ENCODE measurements around the gene GALNT17.

GALNT17 gene

DNA sequence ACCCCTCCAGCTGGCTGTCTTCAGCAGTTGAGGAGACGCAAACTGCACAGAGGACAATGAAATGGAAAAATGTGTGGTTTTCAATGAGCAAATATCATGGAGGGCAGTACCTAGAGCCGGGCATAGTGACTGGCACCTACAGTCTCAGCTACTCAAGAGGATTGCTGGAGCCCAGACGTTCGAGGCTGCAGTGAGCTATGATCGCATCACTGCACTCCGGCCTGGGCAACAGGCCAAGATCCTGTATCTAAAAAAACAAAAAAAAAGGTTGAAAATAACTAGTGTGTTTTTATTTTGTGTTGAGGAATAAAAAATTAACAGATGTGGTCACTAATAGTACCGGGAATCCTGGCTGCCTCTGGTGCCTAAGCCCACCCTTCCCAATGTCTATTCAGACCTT lies 345.5 kb downstream of the GALNT17 start (continued):
- TF ChIP-seq, protein P1, sequence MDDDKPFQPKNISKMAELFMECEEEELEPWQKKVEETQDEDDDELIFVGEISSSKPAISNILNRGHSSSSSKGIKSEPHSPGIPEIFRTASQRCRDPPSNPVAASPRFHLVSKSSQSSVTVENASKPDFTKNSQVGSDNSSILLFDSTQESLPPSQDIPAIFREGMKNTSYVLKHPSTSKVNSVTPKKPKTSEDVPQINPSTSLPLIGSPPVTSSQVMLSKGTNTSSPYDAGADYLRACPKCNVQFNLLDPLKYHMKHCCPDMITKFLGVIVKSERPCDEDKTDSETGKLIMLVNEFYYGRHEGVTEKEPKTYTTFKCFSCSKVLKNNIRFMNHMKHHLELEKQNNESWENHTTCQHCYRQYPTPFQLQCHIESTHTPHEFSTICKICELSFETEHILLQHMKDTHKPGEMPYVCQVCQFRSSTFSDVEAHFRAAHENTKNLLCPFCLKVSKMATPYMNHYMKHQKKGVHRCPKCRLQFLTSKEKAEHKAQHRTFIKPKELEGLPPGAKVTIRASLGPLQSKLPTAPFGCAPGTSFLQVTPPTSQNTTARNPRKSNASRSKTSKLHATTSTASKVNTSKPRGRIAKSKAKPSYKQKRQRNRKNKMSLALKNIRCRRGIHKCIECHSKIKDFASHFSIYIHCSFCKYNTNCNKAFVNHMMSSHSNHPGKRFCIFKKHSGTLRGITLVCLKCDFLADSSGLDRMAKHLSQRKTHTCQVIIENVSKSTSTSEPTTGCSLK (tag by site-specific recombination; IDR thresholded peaks at IDR 0.05): no peak
- TF ChIP-seq HOXA7 (CRISPR knock-in tag; IDR thresholded peaks at IDR 0.05; ENCODE audit: borderline replicate concordance) (no peak), KLF8 (tag by site-specific recombination; IDR thresholded peaks at IDR 0.05) (no peak), SP2 (tag by site-specific recombination; IDR thresholded peaks at IDR 0.05) (no peak)

DNA sequence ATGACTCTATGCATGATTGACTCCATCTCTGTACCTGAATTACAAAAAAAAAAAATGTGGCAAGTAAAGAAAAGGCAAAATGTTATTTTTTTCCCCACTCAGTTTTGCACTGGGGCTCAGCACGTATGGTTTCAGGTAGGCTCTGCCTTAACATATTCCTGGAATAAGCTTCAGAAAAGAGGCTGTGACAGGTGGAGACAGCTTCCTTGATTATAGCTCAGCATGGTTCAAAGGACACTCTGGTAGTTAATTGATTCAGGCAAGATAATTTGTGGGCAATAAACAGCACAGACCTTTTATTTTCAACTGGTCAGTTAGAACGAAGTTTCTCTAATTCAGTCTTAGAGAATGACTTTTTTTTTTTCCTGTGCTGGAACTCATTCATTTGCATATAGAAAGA lies 347.3 kb downstream of the GALNT17 start:
- H3K4me1 ChIP-seq (ENCODE audit: control insufficient read depth, insufficient read depth, low read length): no peaks in the 10 kb centered on the region
- no peaks in the 10 kb centered on the region for H3K9me3 ChIP-seq (ENCODE audit: control insufficient read depth, insufficient read depth, low read depth, low read length)
- no peak overlapping the region for H3K4me3 ChIP-seq (ENCODE audit: low read depth, low read length)
- TF ChIP-seq ZNF169 (tag by site-specific recombination; IDR thresholded peaks at IDR 0.05) (no peak), KLF16 (tag by site-specific recombination; IDR thresholded peaks at IDR 0.05) (no peak), ZNF670 (tag by site-specific recombination; IDR thresholded peaks at IDR 0.05; ENCODE audit: low read depth) (no peak), ZNF19 (tag by site-specific recombination; IDR thresholded peaks at IDR 0.05; ENCODE audit: low read depth) (no peak), ZNF133 (tag by site-specific recombination; IDR thresholded peaks at IDR 0.05) (no peak), GLIS1 (tag by site-specific recombination; IDR thresholded peaks at IDR 0.05) (no peak), ZNF37A (tag by site-specific recombination; IDR thresholded peaks at IDR 0.05) (no peak), ZNF354C (tag by site-specific recombination; IDR thresholded peaks at IDR 0.05; ENCODE audit: borderline replicate concordance, low read depth) (no peak), TRIM28 (IDR thresholded peaks at IDR 0.05; ENCODE audit: borderline replicate concordance, low read length) (no peak), ZFP3 (tag by site-specific recombination; IDR thresholded peaks at IDR 0.05; ENCODE audit: low read depth) (no peak), BCL11A (tag by site-specific recombination; IDR thresholded peaks at IDR 0.05; ENCODE audit: low read depth) (no peak), ZNF292 (tag by site-specific recombination; IDR thresholded peaks at IDR 0.05; ENCODE audit: borderline replicate concordance, low read depth) (no peak)
- TF ChIP-seq, protein P2, sequence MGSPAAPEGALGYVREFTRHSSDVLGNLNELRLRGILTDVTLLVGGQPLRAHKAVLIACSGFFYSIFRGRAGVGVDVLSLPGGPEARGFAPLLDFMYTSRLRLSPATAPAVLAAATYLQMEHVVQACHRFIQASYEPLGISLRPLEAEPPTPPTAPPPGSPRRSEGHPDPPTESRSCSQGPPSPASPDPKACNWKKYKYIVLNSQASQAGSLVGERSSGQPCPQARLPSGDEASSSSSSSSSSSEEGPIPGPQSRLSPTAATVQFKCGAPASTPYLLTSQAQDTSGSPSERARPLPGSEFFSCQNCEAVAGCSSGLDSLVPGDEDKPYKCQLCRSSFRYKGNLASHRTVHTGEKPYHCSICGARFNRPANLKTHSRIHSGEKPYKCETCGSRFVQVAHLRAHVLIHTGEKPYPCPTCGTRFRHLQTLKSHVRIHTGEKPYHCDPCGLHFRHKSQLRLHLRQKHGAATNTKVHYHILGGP (tag by site-specific recombination; IDR thresholded peaks at IDR 0.05): no peak
- TF ChIP-seq, protein P3, sequence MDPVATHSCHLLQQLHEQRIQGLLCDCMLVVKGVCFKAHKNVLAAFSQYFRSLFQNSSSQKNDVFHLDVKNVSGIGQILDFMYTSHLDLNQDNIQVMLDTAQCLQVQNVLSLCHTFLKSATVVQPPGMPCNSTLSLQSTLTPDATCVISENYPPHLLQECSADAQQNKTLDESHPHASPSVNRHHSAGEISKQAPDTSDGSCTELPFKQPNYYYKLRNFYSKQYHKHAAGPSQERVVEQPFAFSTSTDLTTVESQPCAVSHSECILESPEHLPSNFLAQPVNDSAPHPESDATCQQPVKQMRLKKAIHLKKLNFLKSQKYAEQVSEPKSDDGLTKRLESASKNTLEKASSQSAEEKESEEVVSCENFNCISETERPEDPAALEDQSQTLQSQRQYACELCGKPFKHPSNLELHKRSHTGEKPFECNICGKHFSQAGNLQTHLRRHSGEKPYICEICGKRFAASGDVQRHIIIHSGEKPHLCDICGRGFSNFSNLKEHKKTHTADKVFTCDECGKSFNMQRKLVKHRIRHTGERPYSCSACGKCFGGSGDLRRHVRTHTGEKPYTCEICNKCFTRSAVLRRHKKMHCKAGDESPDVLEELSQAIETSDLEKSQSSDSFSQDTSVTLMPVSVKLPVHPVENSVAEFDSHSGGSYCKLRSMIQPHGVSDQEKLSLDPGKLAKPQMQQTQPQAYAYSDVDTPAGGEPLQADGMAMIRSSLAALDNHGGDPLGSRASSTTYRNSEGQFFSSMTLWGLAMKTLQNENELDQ (tag by site-specific recombination; IDR thresholded peaks at IDR 0.05; ENCODE audit: low read depth): no peak
- TF ChIP-seq, protein P4, sequence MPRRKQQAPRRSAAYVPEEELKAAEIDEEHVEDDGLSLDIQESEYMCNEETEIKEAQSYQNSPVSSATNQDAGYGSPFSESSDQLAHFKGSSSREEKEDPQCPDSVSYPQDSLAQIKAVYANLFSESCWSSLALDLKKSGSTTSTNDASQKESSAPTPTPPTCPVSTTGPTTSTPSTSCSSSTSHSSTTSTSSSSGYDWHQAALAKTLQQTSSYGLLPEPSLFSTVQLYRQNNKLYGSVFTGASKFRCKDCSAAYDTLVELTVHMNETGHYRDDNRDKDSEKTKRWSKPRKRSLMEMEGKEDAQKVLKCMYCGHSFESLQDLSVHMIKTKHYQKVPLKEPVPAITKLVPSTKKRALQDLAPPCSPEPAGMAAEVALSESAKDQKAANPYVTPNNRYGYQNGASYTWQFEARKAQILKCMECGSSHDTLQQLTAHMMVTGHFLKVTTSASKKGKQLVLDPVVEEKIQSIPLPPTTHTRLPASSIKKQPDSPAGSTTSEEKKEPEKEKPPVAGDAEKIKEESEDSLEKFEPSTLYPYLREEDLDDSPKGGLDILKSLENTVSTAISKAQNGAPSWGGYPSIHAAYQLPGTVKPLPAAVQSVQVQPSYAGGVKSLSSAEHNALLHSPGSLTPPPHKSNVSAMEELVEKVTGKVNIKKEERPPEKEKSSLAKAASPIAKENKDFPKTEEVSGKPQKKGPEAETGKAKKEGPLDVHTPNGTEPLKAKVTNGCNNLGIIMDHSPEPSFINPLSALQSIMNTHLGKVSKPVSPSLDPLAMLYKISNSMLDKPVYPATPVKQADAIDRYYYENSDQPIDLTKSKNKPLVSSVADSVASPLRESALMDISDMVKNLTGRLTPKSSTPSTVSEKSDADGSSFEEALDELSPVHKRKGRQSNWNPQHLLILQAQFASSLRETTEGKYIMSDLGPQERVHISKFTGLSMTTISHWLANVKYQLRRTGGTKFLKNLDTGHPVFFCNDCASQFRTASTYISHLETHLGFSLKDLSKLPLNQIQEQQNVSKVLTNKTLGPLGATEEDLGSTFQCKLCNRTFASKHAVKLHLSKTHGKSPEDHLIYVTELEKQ (tag by site-specific recombination; IDR thresholded peaks at IDR 0.05; ENCODE audit: borderline replicate concordance): no peak
- TF ChIP-seq, protein P5, sequence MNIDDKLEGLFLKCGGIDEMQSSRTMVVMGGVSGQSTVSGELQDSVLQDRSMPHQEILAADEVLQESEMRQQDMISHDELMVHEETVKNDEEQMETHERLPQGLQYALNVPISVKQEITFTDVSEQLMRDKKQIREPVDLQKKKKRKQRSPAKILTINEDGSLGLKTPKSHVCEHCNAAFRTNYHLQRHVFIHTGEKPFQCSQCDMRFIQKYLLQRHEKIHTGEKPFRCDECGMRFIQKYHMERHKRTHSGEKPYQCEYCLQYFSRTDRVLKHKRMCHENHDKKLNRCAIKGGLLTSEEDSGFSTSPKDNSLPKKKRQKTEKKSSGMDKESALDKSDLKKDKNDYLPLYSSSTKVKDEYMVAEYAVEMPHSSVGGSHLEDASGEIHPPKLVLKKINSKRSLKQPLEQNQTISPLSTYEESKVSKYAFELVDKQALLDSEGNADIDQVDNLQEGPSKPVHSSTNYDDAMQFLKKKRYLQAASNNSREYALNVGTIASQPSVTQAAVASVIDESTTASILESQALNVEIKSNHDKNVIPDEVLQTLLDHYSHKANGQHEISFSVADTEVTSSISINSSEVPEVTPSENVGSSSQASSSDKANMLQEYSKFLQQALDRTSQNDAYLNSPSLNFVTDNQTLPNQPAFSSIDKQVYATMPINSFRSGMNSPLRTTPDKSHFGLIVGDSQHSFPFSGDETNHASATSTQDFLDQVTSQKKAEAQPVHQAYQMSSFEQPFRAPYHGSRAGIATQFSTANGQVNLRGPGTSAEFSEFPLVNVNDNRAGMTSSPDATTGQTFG (tag by site-specific recombination; IDR thresholded peaks at IDR 0.05; ENCODE audit: borderline replicate concordance): no peak
- TF ChIP-seq, protein P6, sequence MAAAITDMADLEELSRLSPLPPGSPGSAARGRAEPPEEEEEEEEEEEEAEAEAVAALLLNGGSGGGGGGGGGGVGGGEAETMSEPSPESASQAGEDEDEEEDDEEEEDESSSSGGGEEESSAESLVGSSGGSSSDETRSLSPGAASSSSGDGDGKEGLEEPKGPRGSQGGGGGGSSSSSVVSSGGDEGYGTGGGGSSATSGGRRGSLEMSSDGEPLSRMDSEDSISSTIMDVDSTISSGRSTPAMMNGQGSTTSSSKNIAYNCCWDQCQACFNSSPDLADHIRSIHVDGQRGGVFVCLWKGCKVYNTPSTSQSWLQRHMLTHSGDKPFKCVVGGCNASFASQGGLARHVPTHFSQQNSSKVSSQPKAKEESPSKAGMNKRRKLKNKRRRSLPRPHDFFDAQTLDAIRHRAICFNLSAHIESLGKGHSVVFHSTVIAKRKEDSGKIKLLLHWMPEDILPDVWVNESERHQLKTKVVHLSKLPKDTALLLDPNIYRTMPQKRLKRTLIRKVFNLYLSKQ (tag by site-specific recombination; IDR thresholded peaks at IDR 0.05; ENCODE audit: borderline replicate concordance): no peak
- POLR2A ChIA-PET: no interaction called here
- CTCF ChIA-PET: no interaction called here
- no peaks in the 10 kb centered on the region for H3K36me3 ChIP-seq (ENCODE audit: control insufficient read depth in 2 of 2, insufficient read depth in 1 of 2, low read length in 2 of 2)
- no peak overlapping the region for H3K27ac ChIP-seq (ENCODE audit: extremely low read depth, low read depth, low read length)

Data from HEK293 (cell line).